Astrocyte (in vitro differentiated cells and primary cell): Measurements from ENCODE around the gene CGB1. TPM values are rescaled to one million over a fixed set of nuclear protein-coding genes. Genes with fewer than 3 reads are reported as not detected.

ENCODE experiments used
- DNase-seq: peaks from one replicate; pipeline ENCODE4 v3.0.0-alpha.2; 2010; ENCODE audit warnings: low read depth
- FAIRE-seq: peaks from 2 replicates; lab custom pipeline; 2011; peaks lifted over from hg19 to GRCh38; lab: Jason Lieb, UNC
- H2AFZ ChIP-seq: 2 replicates; pipeline ENCODE4 v1.6.0; 2012; ENCODE audit warnings: low read depth, low read length, inconsistent platforms
- H3K27ac ChIP-seq: 2 replicates; pipeline ENCODE4 v1.5.1; 2011; ENCODE audit warnings: low read depth, low read length, inconsistent platforms
- H3K27me3 ChIP-seq: 2 replicates; pipeline ENCODE4 v1.6.0; 2011; ENCODE audit warnings: low read length, inconsistent platforms; ENCODE audit not compliant: insufficient read depth
- H3K36me3 ChIP-seq: 2 replicates; pipeline ENCODE4 v1.5.1; 2011; ENCODE audit warnings: low read length, inconsistent platforms; ENCODE audit not compliant: insufficient read depth
- H3K4me1 ChIP-seq: 2 replicates; pipeline ENCODE4 v1.5.1; 2011; ENCODE audit warnings: low read length, inconsistent platforms; ENCODE audit not compliant: insufficient read depth
- H3K4me2 ChIP-seq: 2 replicates; pipeline ENCODE4 v1.6.0; 2012; ENCODE audit warnings: low read length, inconsistent platforms
- H3K4me3 ChIP-seq: 2 replicates; pipeline ENCODE4 v1.5.1; 2011; ENCODE audit warnings: low read depth, mild to moderate bottlenecking, low read length, inconsistent platforms; ENCODE audit not compliant: insufficient read depth
- H3K79me2 ChIP-seq: 2 replicates; pipeline ENCODE4 v1.6.0; 2012; ENCODE audit warnings: mild to moderate bottlenecking, low read length, inconsistent platforms; ENCODE audit not compliant: insufficient read depth
- H3K9ac ChIP-seq: 2 replicates; pipeline ENCODE4 v1.6.0; 2012; ENCODE audit warnings: mild to moderate bottlenecking, low read length, inconsistent platforms
- H3K9me3 ChIP-seq: 2 replicates; pipeline ENCODE4 v1.5.1; 2012; ENCODE audit warnings: low read depth, mild to moderate bottlenecking, low read length, inconsistent platforms; ENCODE audit not compliant: insufficient read depth
- H4K20me1 ChIP-seq: 2 replicates; pipeline ENCODE4 v1.6.0; 2012; ENCODE audit warnings: low read length, inconsistent platforms; ENCODE audit not compliant: insufficient read depth
- H3K27ac Mint-ChIP-seq: one replicate; pipeline ENCODE4 v1.8.0; 2021; ENCODE audit warnings: mild to moderate bottlenecking, mixed read lengths; ENCODE audit not compliant: unreplicated experiment
- H3K27me3 Mint-ChIP-seq: one replicate; pipeline ENCODE4 v1.8.0; 2021; ENCODE audit warnings: low read depth, mixed read lengths; ENCODE audit not compliant: unreplicated experiment
- H3K36me3 Mint-ChIP-seq: one replicate; pipeline ENCODE4 v1.8.0; 2021; ENCODE audit warnings: low read depth, mixed read lengths; ENCODE audit not compliant: unreplicated experiment
- H3K4me1 Mint-ChIP-seq: one replicate; pipeline ENCODE4 v1.8.0; 2021; ENCODE audit warnings: low read depth, mixed read lengths; ENCODE audit not compliant: unreplicated experiment
- H3K4me3 Mint-ChIP-seq: one replicate; pipeline ENCODE4 v1.8.0; 2021; ENCODE audit warnings: mild to moderate bottlenecking, moderate library complexity, mixed read lengths; ENCODE audit not compliant: unreplicated experiment
- H3K9me3 Mint-ChIP-seq: one replicate; pipeline ENCODE4 v1.8.0; 2021; ENCODE audit warnings: mild to moderate bottlenecking, mixed read lengths; ENCODE audit not compliant: unreplicated experiment
- EZH2 ChIP-seq: IDR thresholded peaks from 2 replicates; pipeline ENCODE4 v1.6.1; 2012; ENCODE audit warnings: mild to moderate bottlenecking, low read length, inconsistent platforms; ENCODE audit not compliant: insufficient read depth
- total RNA-seq: library from RNA; stranded (reverse); gene quantifications from 2 replicates; pipeline ENCODE4 v1.2.1, GENCODE V29; 2021
- TF ChIP-seq, protein P1 (sequence below): IDR thresholded peaks from 2 replicates; pipeline ENCODE4 v1.5.1; 2011; ENCODE audit warnings: low read depth, mild to moderate bottlenecking, inconsistent platforms, low read length, moderate library complexity; ENCODE audit not compliant: insufficient read depth

The CGB1 gene
- total RNA-seq, 1 donor from 2014 or later: 2.3 TPM

DNA sequence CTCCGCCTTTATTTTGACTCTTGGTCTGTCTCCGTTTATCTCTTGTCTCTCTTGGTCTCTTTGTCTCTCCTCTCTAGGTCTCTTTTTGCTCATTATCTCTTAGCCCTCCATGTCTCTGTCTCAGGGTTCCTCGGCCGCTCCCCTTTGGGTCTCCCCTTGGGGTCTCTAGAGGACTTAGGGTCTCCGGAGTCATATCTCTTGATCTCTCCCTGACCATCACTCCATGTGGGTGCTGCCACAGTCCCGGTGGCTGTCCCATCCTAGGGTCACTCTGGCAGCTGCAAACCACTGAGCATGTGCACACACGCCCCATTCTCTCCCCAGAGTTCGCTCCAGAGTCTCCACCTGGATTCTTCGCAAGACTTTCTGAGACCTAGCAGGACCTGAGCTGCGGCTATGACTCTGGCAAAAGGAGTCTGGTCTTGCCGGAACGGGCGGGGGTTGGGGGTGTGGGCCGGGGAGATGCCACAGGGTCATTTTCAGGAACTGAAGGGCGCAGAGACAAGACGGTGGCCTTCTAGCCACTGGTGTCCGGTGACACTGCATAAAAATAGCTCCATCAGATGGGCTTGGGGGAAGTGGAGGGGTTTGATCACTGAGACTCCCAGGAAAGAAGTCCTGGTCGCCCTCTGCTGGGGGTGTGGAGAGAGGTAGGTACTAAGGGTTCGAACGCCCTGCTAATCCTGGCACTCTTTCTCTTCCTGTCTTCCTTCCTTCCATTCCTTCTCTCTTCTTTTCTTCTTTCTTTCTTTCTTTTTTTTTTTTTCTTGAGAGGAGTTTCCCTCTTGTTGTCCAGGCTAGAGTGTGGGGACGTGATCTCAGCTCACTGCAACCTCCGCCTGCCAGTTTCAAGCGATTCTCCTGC, 37.1 kb upstream of the CGB1 start:
- Histone ChIP-seq H3K9me3 (peaks cover 8% of the 10 kb centered on the region), H2AFZ (no peak overlapping the region), H3K27me3 (peaks cover 2% of the 10 kb centered on the region), H3K79me2 (no peaks in the 10 kb centered on the region), H4K20me1 (no peaks in the 10 kb centered on the region), H3K4me1 (peaks cover 8% of the 10 kb centered on the region), H3K27ac (no peak overlapping the region), H3K4me2 (no peak overlapping the region), H3K36me3 (no peaks in the 10 kb centered on the region), H3K9ac (no peak overlapping the region), H3K4me3 (no peak overlapping the region)
- H3K27me3 Mint-ChIP-seq: peaks cover 15% of the 10 kb centered on the region
- no peaks in the 10 kb centered on the region for H3K4me1 Mint-ChIP-seq
- H3K27ac Mint-ChIP-seq: no peak overlapping the region
- H3K4me3 Mint-ChIP-seq: no peak overlapping the region
- TF ChIP-seq EZH2: no peak
- TF ChIP-seq, protein P1, sequence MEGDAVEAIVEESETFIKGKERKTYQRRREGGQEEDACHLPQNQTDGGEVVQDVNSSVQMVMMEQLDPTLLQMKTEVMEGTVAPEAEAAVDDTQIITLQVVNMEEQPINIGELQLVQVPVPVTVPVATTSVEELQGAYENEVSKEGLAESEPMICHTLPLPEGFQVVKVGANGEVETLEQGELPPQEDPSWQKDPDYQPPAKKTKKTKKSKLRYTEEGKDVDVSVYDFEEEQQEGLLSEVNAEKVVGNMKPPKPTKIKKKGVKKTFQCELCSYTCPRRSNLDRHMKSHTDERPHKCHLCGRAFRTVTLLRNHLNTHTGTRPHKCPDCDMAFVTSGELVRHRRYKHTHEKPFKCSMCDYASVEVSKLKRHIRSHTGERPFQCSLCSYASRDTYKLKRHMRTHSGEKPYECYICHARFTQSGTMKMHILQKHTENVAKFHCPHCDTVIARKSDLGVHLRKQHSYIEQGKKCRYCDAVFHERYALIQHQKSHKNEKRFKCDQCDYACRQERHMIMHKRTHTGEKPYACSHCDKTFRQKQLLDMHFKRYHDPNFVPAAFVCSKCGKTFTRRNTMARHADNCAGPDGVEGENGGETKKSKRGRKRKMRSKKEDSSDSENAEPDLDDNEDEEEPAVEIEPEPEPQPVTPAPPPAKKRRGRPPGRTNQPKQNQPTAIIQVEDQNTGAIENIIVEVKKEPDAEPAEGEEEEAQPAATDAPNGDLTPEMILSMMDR: peak; percentile 22
- peaks cover 24% of the 10 kb centered on the region for H3K9me3 Mint-ChIP-seq
- DNase-seq (no peak), FAIRE-seq (no peak)
- peaks cover 25% of the 10 kb centered on the region for H3K36me3 Mint-ChIP-seq

GRCh38 chr19:49071860-49072547, 35.3 kb upstream of the CGB1 start:
- Histone ChIP-seq H3K9ac (no peak overlapping the region), H3K4me1 (peaks cover 9% of the 10 kb centered on the region), H3K4me3 (no peak overlapping the region), H3K36me3 (no peaks in the 10 kb centered on the region), H4K20me1 (peaks cover 5% of the 10 kb centered on the region), H3K4me2 (peak overlapping the region; percentile 50), H3K27me3 (peaks cover 2% of the 10 kb centered on the region), H2AFZ (peak overlapping the region; percentile 52), H3K27ac (no peak overlapping the region), H3K79me2 (no peaks in the 10 kb centered on the region), H3K9me3 (peaks cover 8% of the 10 kb centered on the region)
- Mint-ChIP-seq H3K4me1 (peaks cover 1% of the 10 kb centered on the region), H3K27me3 (peaks cover 17% of the 10 kb centered on the region), H3K27ac (no peak overlapping the region), H3K9me3 (peaks cover 26% of the 10 kb centered on the region), H3K4me3 (no peak overlapping the region), H3K36me3 (peaks cover 27% of the 10 kb centered on the region)
- DNase-seq: no peak
- TF ChIP-seq EZH2: peak; percentile 71
- TF ChIP-seq, protein P1: no peak
- no peak for FAIRE-seq
